NCI-H748 (cell line): ENCODE results near the gene DDA1.
"Not testable (repeated sequence)": the region's sequence is repeated elsewhere in the genome, so short reads cannot be mapped to it uniquely, and the experiment has no call there.

Source experiments
- DNase-seq: peaks from one replicate; lab custom pipeline; 2025; ENCODE audit not compliant: unreplicated experiment; lab: John Stamatoyannopoulos, UW

DDA1 gene

DNA sequence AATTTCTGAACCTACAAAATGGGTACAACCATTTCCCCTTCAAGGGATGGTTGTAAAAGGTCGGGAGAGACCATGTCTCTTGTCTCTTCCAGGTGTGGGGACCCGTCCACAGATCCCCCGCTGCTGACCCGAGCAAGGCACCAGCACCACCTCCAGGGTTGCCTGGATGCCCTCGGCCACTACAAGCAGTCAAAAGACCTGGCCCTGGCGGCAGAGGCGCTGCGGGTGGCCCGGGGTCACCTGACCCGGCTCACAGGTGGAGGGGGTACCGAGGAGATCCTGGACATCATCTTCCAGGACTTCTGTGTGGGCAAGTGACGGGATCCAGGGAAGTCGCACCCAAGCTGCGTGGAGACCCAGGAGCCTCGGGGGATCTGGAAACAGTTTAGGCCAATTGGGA is 32.0 kb downstream of the DDA1 start:
- DNase-seq = no peak

- DNase-seq = no peak
These were observed 32.5 kb downstream of the DDA1 start for GRCh38 chr19:17341845-17342244.

DNA sequence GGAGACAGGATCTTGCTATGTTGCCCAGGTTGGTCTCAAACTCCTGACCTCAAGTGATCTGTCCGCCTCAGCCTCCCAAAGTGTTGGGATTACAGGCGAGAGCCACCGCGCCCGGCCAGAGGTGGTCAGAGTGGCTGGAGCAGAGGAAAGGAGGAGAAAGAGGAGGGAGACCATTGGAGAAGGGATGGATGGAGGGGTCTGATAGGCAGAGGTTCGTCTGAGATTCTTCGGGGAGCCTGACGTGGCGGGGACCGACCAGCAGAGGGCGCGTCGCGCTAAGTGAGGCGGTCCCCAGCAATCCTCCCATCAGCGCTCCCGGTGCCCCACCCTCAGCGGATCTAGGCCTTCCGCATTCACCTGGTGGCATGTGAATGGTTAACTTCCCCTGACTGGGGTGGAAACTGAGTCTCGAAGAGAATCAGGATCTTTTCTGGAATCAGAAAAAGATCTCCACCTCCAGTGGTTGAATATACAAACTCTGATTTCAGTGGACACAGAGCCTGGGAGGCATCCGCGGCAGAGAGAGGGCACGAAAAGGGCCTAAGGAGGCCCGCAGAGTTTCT is 36.8 kb downstream of the DDA1 start:
- peak; percentile 56 for DNase-seq

DNA sequence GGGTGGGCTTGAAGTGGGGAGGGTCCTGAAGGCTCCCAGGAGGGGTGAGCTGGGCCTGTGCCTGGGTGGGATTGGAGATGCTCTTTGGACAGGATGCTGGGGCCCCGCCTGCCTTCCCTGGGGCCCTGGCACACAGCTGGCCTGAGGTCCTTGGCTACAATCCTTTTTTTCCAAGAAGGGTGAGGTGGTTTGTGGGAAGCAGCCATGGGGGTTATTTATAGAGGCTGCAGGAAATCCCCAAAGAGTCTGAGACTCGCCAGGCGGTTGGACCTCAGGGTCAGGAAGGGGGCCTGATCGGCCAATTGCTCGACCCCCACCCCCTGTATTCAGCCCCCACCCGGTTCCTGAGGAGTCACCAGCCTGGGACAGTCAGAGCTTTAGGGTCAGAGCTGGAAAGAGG is 38.0 kb downstream of the DDA1 start:
- no peak for DNase-seq

GRCh38 chr19:17347877-17348276 is 38.5 kb downstream of the DDA1 start:
- DNase-seq = no peak

GRCh38 chr19:17348700-17349099 is 39.3 kb downstream of the DDA1 start:
- peak; percentile 45 for DNase-seq

DNA sequence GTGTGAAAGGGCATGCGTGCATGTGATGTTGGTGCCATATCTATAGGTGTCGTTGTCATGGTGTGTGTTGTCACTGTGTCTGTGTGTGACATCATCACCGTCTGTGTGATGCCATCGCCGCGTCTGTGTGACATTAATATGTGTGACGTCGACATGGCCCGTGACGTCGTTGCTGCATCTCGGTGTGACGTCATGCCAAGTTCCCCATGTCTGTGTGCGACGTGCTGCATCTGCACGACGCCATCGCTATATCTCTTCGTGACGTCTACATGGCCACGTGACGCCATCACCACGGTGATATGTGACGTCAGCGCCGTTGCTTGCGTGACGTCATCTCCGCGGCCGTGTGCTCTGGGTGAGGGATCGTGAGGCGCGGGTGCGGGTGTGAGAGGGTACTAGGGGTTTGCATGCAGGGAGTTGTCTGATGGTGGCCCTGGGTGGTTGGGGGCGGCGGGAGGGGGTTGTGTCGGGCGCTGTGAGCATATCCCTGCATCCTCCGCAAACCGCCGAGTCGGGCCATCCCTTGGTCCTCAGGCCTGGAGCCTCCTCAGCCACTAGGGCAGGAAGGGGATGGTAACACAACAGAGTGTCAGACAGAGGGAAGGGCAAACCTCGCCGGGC is 42.6 kb downstream of the DDA1 start:
- no peak for DNase-seq

- DNase-seq = no peak
These were observed 43.4 kb downstream of the DDA1 start for GRCh38 chr19:17352608-17353280.

GRCh38 chr19:17353386-17353785 is 44.0 kb downstream of the DDA1 start:
- no peak for DNase-seq

- DNase-seq = no peak
These were observed 47.8 kb downstream of the DDA1 start for GRCh38 chr19:17357078-17357666.

DNA sequence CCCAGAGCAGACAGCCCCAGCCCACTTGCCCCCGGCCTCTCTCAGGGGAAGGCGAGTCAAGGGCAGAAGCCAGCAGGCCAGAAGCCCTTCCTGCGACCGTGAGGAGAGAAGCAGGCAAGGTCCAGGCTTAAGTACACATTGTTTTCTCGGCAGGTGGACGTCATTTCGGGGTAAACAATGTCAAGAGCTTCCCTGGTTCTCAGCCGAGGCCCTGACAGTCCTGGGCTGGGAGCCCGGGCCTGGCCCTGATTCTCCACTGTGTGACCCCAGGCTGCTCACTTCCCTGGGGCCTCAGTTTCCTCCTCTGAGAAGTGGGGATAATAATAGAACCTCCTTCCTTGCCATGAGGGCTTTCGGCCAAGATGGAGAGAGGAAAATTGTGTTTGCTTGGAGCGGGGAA is 48.4 kb downstream of the DDA1 start:
- DNase-seq = no peak

DNA sequence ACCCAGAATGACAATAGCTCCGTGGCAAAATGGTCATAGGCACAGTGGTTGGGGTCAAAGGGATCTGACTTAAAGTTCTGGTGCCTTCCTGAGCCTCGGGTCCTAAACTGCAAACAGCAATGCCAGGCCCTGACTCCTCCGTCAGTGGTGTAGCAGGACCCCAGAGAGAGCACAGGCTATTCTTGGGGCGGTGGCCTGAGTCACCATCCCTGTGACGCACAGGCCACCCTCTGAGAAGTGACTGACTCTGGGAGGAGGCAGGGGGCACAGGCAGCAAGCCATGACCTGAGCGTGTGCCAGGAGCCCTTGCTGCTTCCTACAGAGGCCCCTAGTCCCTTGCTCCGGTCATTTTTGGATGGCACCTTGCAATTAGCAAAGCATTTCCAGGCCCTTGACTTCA is 49.0 kb downstream of the DDA1 start:
- no peak for DNase-seq

- DNase-seq = no peak
These were observed 50.8 kb downstream of the DDA1 start for GRCh38 chr19:17359905-17360800.

- DNase-seq = not testable (repeated sequence)
These were observed 54.7 kb downstream of the DDA1 start for GRCh38 chr19:17363852-17364605.

GRCh38 chr19:17365361-17365760 is 56.0 kb downstream of the DDA1 start:
- no peak for DNase-seq

GRCh38 chr19:17370026-17370587 is 60.7 kb downstream of the DDA1 start:
- DNase-seq = no peak
